CD4-positive, alpha-beta T cell treated with Interleukin-12 subunit alpha and Interleukin-12 subunit beta, for 1 hour (primary cell): Measurements from ENCODE around the gene TNS3.

Source experiments
- DNase-seq: peaks from one replicate; pipeline ENCODE4 v3.0.0-alpha.2; 2020

TNS3 gene

DNA sequence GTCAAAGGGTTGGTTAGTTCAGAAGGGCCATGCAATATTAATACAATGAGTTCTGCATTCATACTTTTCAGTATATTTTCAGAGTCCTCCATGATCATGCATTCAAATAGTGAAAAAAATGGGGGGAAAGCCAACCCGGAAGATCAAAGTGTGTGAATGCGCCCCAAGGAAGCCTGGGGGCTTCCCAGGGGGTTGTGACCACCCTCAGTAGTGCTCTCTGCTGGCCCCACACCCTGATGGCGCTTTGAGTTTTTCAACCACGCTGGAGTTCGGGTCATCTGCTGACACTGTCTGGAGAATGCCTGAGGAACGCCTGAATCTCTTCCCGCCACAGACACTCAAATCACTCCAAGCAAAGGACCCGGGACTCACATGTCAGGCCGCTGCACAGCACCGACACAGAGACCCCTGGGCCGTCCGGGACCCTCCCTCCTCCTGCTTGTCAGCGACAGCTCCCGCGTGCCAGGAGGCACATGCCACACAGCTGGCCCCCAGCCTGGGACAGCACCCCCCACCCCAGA is 1.0 kb downstream of the TNS3 start:
- no peak for DNase-seq

DNA sequence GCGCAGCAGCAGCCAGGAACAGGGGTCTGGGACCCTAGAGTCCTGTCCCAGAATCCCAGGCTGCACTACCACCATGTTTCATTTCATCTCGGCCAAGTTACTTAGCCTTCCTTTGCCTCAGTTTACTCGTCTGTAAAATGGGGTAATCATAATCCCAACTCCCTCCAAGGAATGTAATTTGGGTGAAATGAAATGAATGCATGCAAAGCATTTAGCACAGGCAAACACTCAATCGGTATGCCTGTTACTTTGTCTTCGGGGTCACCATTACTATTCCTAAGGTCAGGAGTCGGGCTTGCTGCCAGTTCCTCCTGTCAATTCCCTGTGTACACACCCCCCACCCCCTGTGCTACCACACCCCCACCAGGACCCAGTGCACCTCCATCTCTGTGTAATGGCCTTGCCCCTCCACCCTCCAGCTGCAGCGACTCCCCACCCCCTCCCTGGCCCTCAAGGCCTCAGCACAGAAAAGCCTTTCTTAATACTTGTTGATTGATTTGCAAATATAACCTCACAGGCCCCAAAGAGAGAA is 1.7 kb downstream of the TNS3 start:
- DNase-seq = no peak

DNA sequence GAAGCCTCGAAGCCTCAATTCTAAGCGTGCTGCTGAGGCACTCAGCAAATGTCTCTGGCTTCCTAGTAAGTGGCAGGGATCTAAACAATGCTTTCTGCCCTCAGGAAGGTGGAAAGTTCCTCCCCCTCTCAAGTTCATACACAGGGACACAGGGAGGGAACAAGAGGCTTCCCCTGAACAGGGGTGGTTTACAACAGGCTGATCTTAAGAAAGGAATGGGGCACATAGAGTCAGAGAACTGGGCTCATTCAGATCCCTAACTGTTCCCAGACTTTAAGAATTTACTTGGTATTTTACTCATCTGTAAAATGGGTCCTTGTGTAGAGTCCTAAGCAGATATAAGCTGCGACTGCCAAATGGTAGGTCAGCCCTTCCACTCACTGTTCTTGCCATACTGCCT is 2.5 kb downstream of the TNS3 start:
- no peak for DNase-seq

DNA sequence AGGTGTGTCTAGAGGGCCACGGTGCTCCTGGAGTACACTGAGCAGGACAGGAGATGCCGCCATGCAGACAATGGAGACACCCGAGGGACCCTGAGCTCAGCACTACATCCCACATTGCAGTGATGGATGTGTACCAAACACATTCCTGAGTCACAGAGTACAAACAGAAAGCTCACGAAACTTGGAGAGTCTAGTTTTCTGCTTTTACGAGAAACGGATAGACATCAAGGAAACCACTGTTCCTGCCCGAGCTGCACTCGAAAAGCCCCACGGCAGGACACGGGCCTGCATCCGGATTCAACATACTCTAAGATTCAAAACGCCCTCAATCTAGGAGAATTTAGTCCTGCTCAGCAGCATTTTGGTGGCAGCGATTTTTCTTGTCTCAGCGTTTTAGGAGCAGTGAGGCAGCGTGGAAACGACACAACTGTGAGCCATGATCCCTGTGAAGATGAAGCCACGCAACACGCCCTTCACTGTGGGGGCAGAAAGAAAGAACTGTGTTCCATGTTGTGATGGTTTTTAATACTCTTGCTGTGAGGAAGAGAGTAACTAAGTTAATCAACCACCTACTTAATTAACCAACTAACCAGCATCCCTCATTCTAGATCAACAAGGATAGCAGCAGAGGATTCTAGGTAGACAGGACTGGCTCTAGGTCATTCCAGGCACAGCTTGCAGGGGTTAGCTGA is 3.2 kb downstream of the TNS3 start:
- DNase-seq = no peak

DNA sequence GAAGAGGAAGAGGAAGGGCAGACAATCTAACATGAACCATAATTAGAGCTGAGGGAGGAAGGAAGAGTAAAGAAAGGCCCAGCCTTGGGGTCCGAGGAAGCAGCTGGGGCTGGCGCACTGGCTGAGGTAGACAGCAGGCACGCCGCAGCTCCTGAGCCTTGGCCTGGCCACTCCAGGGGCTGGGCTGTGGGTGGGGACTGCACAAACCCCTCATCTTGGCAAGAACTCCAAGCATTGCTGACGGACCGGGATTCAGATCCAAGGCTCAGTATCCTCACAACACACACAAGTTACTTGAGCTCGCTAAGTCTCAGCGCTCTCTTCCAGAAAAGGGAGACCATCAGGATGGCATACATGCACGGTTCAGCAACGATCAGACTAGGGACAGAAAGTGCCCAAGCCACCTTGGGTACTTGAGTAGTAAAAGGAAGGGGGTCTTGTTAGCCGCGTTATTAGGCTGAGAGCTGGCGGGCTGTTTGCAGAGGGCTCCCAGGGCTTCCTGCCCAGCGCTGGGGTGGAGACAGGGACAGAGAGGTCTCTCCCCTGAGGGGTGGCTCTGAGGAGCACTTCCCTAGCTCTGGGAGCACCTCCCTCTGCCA is 4.5 kb downstream of the TNS3 start:
- no peak for DNase-seq

DNA sequence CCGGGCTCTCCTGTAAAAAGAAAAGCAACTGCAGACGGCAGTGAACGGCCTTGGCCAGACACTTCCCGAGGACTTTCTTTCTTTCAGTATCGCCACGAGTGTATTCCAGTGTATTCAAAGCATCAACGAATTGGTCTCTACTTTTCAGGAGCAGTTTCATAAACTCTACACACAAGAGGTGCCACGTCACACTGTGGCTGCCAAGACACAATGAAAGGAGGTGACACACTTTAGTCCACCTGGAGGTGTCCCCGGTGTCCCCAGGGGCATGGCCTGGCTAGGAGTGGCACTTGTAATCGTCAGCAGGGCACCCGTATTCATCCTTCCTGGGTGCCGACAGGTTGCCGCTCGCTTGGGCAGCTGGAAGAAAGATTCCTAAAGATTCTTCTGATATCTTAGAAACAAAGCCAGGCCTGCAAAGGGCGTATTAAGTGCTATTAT is 5.0 kb downstream of the TNS3 start:
- no peak for DNase-seq

DNA sequence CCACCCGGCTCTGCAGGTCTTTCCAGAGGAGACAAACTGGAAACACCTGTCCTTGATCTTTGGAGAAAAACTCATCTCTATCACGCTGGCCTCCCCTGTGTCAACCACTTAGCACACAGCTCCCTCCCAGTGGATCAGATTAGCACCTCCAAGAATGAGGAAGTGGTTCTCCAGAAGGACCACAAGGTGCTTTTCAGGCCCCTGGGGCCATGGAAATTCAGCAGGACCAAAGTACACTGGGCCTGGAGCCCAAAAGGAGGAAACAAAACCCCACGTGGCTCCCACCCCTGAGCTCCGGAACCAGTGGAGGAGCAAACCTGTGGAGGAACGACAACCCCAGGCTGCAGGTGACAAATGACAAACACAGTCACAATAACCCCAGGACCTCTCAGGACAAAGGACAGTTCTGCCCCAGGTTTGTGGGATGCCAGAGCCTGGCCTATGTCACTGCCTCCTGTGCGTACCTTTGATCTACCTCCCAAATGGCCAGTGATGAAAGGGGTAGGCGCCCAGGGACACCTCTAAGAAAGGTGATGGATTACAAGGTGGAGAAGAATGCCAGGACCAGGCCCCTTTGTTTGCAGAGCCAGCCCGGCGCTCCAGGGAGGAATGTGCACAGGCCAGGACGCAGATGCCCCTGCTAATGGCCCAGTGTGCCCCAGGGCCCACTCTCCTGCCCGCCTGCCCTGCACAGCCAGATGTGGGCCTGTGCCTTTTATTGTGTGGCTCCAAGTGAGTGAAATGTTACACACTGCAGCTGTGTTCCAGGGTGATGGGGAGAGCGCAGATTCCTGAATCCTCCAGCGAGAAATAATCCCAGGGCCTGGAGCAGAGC is 5.7 kb downstream of the TNS3 start:
- no peak for DNase-seq

DNA sequence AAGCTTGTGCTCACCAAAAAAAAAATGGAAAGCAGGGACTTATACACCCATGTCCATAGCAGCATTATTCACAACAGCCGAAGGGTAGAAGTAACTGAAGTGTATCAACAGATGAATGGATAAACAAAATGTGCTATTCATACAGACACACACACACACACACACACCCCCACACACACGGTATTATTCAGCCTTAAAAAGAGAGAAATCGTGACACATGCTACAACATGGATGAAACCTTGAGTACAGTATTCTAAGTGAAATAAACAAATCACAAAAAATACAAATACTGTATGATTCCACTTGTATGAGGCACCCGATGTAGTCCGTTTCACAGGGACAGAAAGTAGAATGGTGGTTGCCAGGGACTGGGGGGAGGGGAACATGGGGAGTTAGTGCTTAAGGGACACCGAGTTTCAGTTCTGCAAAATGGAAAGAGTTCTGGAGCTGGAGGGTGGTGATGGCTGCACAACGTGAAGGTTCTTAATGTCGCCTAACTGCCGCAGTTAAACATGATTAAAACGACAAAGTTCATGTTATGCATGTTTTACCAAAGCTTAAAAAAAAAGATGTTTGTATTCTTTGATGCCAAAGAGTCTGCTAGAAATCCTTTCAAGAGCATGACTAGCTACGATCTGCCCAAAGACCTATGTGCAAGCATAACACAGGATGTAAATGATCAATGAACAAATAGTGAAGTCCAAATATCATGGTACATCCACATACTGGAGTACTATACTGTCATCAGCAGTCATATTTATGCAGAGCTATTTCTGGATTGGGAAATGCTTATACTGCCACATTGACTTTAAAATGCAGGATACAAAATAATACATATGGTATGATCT is 7.2 kb downstream of the TNS3 start:
- DNase-seq = peak; percentile 11

DNA sequence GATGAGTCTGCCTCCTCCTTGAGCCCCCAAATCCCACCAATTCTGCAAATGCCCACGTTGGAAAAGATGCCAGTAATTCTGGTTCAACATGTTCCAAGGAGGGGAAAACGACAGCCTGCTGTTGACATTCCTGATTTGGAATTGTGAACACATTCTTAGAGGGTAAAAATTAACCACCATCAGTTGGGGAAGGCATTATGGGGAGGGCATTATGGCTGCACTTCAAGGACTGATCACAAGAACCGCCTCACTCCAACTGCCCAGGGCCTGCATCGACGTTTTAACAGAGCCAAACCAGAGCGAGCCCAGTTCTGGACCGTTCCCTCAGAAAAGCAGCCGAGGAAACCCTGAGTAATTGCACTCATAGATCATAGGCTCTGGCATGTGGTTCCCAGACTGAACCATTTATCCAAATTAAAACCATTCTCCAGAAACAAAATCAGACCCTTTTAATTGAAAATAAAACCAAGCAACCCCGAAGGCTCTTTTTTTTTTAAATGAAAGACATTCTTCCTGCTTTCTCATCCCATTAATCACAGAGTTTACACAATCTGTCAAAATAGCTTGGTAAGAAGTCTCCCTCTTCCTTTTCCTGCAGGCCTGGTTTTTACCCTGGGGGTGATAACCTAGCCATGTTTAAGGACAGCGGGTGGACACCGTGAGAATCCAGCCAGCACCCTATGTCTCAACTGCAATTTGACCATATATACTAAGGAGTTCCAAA is 8.0 kb downstream of the TNS3 start:
- no peak for DNase-seq

DNA sequence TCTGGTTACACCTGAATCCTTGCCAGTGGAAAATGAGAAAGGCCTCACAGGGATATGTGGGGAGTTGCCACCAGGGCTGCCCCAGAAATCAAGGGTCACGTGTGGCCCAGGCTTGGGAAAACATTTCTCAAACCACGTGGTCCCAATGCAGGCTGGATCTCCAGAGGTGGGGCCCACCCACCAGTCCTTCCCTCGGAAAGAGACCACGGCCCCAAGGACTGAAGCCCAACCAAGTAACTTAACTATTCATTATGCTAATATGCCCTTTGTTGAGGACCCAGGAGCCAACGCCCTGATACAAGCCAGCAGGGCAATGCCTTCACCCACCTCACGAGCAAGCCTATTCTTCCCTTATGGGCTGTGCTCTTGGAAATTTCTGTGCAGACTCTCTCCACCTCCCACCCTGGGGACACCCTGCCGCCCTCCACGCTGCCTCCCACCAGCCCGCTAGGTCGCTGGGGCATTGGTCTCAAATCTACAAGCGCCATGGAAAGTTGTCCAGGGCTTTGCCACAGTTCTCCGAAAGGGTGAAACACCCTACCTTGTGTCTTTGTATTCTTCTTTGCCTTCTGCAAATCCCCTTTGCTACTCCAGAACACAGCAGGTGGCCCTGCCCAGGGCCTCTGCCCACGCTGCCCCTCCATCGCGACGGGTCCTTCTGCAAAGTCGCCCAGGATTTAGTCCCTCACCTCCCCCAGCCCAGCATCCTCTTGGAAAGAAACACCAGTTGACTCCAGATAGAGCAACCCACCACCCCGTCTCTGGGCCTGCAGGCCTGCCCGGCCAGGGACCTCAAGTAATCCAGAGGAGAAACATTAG is 8.8 kb downstream of the TNS3 start:
- no peak for DNase-seq

DNA sequence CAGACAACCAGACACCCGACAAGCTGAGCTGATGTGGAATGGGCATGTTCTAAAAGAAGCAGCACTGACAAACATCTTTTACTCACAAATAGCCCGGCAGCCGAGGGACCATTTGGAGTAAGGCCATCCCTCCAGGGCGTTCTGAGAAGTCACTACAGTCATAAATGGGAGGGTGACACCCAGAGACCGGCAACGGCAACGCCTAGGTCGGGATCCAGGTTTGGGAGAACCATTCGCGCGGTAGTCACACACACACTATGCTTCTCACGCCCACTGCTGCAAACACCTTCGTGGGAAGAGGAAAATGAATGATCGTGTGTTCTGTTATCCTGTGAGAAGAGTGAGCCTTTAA is 9.8 kb downstream of the TNS3 start:
- no peak for DNase-seq

DNA sequence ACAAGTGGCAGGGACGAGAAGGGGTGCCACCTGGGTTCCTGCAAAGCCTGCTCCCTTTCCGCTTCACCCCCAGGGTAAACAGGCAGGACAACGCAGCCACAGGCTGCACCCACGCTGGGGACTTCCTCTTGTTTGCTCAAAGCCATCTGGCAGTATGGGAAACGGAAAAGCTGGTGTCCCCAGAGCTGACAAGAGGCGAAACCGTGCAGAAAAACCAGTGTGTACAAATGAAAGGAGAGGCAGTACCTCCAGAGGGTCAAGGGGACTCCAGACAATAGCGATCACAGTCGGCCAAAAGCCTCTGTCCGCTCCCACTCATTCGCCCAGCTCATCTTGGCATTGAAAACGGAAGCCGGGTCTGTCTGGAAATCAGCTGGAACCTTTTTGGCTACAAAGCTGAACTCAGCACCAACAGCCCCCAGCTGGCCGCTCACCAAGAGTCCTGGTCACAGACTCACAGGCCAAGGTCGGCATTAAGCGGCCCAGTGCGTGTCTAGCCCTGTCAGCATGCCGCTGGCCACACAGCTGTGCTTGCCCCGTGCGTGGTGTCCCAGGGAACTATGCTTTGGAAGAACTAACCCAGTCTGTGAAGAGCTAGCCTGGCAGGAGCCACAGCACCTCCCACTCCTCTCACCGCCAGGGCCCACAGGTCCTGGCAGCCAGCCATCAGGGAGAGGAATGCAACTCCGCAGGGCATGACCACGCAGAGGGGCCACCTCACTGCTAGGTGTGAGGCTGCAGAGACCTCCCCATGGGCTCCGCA is 10.4 kb downstream of the TNS3 start:
- no peak for DNase-seq

DNA sequence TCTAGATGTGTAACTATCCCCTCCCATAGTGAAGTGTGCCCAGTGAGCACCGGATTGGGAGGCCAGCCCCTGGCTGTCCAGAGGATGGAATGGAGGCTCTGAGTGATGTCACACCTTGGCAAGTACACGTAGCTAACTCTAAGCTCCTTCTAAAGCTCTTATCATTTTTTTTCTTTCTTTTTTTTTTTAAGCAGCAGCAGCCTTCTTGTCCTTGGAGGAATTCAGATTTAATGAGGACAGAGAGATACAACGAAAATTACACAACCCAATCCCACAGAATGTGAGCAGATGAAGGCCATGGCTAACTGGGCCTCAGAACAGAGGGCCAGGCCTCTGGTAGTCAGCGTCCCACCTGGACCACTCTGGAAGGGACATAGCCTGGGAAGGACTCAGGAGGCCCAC is 11.3 kb downstream of the TNS3 start:
- DNase-seq = no peak

DNA sequence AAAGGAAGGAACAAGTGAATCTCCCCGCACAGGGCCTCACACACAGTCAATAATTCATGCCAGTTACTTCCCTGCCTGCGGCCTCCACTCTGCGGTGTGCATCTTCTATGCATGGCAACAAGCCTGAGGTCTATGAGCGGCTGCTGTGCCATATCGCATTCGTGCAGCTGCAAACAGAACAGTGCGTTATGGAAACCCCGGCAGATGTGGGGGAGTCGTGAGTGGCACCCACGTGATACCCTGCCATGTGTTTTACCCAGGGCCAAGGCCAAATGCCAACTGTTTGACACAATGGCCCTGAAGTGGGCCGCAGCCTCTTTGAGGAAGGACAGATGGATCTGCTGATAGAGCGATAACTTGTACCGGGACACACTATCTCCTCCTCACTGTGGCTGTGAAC is 13.4 kb downstream of the TNS3 start:
- no peak for DNase-seq

DNA sequence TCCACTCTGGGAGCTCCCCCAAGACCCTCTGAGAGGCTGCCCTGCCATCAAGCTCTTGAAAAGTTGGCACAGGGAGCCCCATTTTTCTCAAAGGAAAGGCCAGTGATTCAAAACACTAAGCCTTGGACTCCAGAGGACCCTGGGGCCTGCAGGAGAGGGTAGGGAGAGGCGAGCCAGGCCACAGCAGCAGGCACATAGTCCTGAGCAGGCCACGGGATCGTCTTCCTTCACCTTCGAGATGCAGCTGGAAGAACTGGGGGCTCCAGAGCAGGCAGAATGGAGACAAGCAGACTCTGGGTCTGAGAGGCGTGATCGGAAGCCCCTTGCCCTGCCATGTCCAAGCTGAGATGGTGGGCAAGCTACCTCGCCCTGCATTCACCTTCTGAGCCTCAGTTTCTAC is 13.9 kb downstream of the TNS3 start:
- DNase-seq = no peak

DNA sequence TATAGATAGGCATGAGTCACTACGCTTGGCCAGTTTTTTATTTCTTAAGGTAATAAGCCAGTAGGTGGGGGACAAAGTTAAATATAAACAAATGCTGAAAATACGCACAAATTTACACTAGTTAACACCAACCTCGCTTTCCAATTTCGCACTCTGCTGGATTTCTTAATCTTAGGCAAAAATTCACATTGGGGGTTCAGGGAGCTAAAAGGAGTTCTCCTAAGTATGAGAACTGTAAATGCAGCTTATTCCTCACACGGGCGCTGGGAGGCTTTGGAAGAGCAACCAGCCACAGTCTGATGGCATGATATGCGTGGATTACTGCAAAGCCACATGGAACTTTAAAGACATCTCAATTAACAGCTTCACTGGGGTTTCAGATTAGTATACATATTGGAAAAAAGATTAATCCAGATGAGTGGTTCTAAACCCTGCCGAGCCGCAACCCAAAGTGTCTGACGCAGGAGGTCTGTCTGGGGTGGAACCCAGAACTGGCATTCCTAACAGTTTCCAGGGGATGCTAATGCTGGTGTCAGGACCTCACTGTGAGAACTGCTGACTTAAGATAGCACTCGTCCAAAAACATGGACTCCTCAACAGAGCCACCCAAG is 16.2 kb downstream of the TNS3 start:
- no peak for DNase-seq

DNA sequence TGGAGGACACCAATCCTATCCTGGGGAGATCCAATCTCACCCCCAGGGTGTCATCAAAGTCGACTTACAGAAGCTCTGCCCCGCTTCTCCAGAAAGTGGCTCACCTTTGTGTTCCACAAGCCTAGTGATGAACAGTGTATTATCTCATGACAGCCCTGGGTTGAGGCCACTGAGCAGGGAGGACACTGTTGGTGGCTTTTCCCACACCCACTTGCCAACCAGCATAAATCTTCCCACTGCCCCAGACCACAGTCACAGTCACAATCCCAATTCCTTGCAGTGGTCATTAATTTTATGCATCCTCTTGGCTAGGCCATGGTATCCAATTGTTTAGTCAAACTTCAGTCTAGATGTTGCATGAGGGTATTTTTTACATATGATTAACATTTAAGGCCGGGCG is 18.4 kb downstream of the TNS3 start:
- no peak for DNase-seq

DNA sequence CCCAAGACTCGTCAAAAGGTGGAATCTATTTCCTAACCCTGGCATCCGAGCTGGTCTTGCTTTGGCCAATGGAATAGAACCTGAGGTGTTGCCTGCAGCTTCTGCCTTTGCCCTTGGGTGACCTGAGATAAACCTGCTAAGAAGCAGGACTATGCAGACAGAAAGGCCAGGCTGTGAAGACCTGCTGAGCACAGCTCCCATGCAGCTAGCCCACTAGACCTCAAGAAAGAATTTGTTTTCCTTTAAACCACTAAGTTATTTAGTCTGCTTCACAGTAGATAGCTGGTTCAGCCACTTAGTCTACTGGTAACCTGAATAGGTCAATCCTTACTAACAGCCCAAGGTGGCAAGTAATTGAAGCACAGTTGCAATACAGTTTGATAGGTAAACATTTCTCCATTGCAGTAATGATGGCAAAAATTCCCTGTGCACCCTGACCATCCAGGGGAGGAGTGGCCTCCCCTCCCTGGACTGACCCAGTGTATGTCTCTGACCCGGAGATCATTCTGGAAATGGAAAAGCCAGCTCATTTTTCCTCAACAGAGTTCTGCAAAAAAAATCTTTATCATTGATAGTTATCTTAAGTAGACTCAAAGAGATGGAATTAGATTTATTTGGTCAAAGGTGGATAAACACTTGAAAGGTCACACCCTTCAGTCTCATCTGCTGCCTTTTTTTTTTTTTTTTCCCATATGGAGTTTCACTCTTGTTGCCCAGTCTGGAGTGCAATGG is 20.0 kb downstream of the TNS3 start:
- no peak for DNase-seq
